HG03432 (cell line): ENCODE results near the gene GK.
"Not testable (repeated sequence)": the region's sequence is repeated elsewhere in the genome, so short reads cannot be mapped to it uniquely, and the experiment has no call there.

Source experiments
- ATAC-seq: cut with Tn5 transposase; IDR thresholded peaks from one replicate; pipeline ENCODE4 v1.9.1; 2021; ENCODE audit warnings: mild to moderate bottlenecking, moderate library complexity; ENCODE audit not compliant: unreplicated experiment

GK gene

GRCh38 chrX:30653415-30654131, at the start of gene GK:
GK (plus strand) TSS chrX:30653423; CDS start chrX:30653538, 115 bp downstream.
- peak; percentile 3 for ATAC-seq

DNA sequence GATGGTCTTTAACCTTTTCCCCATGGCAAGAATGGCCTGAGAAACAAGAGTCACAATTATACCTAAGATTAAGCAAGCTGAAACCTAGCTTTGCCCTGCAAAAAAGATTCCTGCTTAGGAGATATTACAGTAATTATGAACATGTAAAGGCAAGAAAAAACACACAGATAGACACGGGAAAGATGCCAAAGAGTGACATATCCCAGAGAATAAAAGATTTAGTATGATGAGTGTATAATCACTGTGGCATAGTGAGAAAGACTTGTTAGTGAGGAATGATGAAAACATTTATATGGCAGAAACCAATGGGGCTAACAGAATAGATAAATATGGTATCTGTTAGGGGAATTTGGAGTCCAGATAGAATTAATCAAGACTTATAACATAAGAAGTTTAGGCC, 46.1 kb upstream of the GK start:
- ATAC-seq = no peak

GRCh38 chrX:30610026-30610425, 43.2 kb upstream of the GK start:
- ATAC-seq = no peak

- no peak for ATAC-seq
Observed at GRCh38 chrX:30612250-30612655, 41.0 kb upstream of the GK start.

- no peak for ATAC-seq
Observed at GRCh38 chrX:30613721-30614120, 39.5 kb upstream of the GK start.

GRCh38 chrX:30615229-30615628, 38.0 kb upstream of the GK start:
- ATAC-seq = no peak

DNA sequence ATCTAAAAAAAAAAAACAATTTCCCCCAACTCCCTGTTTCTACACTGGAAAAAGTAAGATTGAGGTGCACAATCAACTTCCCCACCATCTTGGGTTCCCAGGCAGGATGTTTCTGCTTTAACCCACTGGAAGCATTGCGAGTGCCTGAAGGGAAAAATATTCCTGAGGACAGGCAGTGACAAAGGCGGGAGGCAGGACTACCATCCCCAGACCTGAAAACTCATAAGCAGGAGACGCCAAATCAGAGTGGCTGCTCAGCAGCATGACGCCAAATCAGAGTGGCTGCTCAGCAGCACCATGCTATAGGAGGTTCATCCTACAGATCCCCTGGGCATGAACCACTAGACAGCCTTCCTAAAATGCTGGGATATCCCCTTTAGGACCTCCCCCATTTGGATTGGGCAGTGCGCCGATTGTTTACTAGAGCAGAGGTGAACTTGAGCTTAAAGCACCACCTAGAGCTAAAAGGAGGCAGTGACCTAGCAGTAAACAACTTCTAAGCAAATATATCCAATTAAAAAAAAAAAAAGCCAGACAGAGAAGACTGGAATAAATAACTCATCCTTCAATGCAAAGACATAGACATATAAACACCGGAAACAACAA, 35.0 kb upstream of the GK start:
- no peak for ATAC-seq

- no peak for ATAC-seq
Observed at GRCh38 chrX:30620125-30620524, 33.1 kb upstream of the GK start.

- ATAC-seq = no peak
Observed at GRCh38 chrX:30620980-30621618, 32.1 kb upstream of the GK start.

- no peak for ATAC-seq
Observed at GRCh38 chrX:30622361-30622760, 30.9 kb upstream of the GK start.

GRCh38 chrX:30626402-30626801, 26.8 kb upstream of the GK start:
- no peak for ATAC-seq

DNA sequence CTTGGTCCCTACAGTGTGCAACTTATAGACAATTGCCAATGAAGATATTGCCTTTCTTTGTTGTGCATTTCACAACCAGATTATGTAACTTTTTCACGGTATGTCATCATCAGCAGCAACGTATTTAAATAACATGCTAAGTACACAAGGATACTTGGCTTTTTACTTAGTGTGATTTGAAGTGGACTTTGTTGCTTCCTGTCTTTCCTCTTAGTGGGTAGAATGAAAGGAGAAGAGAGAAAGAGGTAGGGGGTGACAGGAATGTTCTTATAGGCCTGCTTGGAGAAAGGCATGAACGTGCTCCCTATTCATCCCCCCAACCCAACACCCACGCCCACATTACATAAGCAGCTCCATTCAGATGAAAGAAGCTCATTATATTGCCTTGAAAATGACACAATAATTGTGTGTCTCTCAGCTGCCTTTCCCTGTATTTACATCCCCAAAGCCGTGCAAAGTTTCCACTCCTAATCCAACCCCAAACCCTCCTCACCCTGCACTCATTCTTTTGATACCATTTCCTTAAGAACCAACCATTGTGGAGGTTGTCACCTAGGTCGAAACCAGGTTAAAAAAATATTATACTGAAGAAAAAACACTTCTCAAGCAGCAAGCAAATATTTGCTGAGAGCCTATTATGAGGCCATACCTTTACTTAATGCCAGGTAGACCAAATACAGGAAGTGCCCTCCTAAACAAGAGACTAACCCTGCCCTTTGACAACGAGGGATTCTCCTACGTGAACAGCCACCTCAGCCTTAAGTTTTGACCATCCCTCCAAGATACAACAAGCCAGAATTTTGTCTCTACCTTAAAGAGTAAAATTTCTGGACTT, 25.2 kb upstream of the GK start:
- ATAC-seq = no peak

- not testable (repeated sequence) for ATAC-seq
Observed at GRCh38 chrX:30634070-30634469, 19.2 kb upstream of the GK start.

GRCh38 chrX:30635630-30636029, 17.6 kb upstream of the GK start:
- ATAC-seq = no peak

DNA sequence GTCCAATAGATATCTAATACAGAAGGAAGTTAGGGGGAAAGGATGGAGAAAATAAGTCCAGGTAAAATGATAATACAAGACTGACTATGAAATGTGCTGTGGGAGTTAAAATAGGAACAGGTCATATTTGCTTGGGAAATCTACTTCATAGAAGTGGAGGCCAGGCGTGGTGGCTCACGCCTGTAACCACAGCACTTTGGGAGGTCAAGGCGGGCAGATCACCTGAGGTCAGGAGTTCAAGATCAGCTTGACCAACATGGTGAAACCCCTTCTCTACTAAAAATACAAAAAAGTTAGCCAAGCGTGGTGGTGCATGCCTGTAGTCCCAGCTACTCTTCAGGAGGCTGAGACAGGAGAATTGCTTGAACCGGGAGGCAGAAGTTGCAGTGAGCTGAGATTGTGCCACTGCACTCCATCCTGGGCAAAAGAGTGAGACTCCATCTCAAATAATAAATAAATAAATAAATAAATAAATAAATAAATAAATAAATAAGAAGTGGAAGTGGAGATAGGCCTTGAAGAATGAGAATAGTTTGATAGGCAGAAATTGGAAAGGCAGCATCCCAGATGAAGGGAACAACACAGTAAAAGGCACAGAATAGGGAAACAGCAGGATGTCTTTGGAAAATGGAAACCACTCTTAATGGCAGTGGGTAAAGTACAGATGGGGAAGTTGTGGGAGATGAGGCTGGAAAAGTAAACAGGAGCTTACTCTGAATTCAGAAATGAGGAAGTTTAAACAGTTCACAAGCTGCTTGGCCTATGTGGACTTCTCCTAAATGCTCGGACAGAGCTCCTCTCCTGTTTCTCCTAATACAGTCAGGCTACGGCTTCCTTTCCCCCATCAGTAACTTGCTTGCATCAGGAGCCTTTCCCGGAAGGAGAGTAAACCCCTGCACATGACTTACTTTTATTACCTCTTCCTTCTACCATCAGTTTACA, 15.1 kb upstream of the GK start:
- no peak for ATAC-seq

- not testable (repeated sequence) for ATAC-seq
Observed at GRCh38 chrX:30639702-30640101, 13.5 kb upstream of the GK start.

GRCh38 chrX:30642642-30643041, 10.6 kb upstream of the GK start:
- no peak for ATAC-seq

- ATAC-seq = no peak
Observed at GRCh38 chrX:30643313-30643821, 9.9 kb upstream of the GK start.

- no peak for ATAC-seq
Observed at GRCh38 chrX:30649859-30650258, 3.4 kb upstream of the GK start.
